ENCODE data around the gene NBEA. TPM values are rescaled to one million over a fixed set of nuclear protein-coding genes. Genes with fewer than 3 reads are reported as not detected.

NBEA gene
- total RNA-seq, 1 donor from 2014 or later = 27.3 TPM

- DNase-seq (ENCODE audit: low spot score) = no peak
- intact Hi-C loops (cut with DNase I) = loop anchor here (5.0 kb wide), 1 partner anchor 1227 kb away; no protein-coding TSS in a partner anchor
These were observed 217.0 kb downstream of the NBEA start for GRCh38 chr13:35159041-35159440.

GRCh38 chr13:35160896-35161295 lies 218.8 kb downstream of the NBEA start:
- intact Hi-C loops (cut with DNase I) = no loop called here
- no peak for DNase-seq (ENCODE audit: low spot score)

GRCh38 chr13:35162420-35162819 lies 220.3 kb downstream of the NBEA start:
- no peak for DNase-seq (ENCODE audit: low spot score)
- intact Hi-C loops (cut with DNase I) = no loop called here

GRCh38 chr13:35163674-35164073 lies 221.6 kb downstream of the NBEA start:
- no peak for DNase-seq (ENCODE audit: low spot score)
- intact Hi-C loops (cut with DNase I) = no loop called here

GRCh38 chr13:35164324-35164932 lies 222.4 kb downstream of the NBEA start:
- intact Hi-C loops (cut with DNase I) = no loop called here

GRCh38 chr13:35165205-35165604 lies 223.1 kb downstream of the NBEA start:
- no peak for DNase-seq (ENCODE audit: low spot score)
- intact Hi-C loops (cut with DNase I) = no loop called here

More at GRCh38 chr13:35164324-35164932, 222.4 kb downstream of the NBEA start:
- no peak for DNase-seq (ENCODE audit: low spot score)

- DNase-seq (ENCODE audit: low spot score) = no peak
- intact Hi-C loops (cut with DNase I) = no loop called here
These were observed 237.4 kb downstream of the NBEA start for GRCh38 chr13:35179494-35179893.

GRCh38 chr13:35179920-35180663 lies 238.0 kb downstream of the NBEA start:
- DNase-seq (ENCODE audit: low spot score) = no peak
- intact Hi-C loops (cut with DNase I) = no loop called here

GRCh38 chr13:35190241-35190640 lies 248.2 kb downstream of the NBEA start:
- intact Hi-C loops (cut with DNase I) = no loop called here
- no peak for DNase-seq (ENCODE audit: low spot score)

GRCh38 chr13:35191883-35192282 lies 249.8 kb downstream of the NBEA start:
- DNase-seq (ENCODE audit: low spot score) = no peak
- intact Hi-C loops (cut with DNase I) = no loop called here

GRCh38 chr13:35198613-35199200 lies 256.6 kb downstream of the NBEA start:
- intact Hi-C loops (cut with DNase I) = no loop called here
- no peak for DNase-seq (ENCODE audit: low spot score)

- DNase-seq (ENCODE audit: low spot score) = no peak
- intact Hi-C loops (cut with DNase I) = no loop called here
These were observed 266.5 kb downstream of the NBEA start for GRCh38 chr13:35208587-35208986.

- intact Hi-C loops (cut with DNase I) = loop anchor here (5.0 kb wide), 1 partner anchor 512 kb away; no protein-coding TSS in a partner anchor
These were observed 268.2 kb downstream of the NBEA start for GRCh38 chr13:35210261-35210660.

GRCh38 chr13:35211949-35212348 lies 269.9 kb downstream of the NBEA start:
- no peak for DNase-seq (ENCODE audit: low spot score)
- intact Hi-C loops (cut with DNase I) = loop anchor here (5.0 kb wide), 1 partner anchor 510 kb away; no protein-coding TSS in a partner anchor

More at GRCh38 chr13:35210261-35210660, 268.2 kb downstream of the NBEA start:
- DNase-seq (ENCODE audit: low spot score) = no peak

GRCh38 chr13:35213911-35214310 lies 271.8 kb downstream of the NBEA start:
- intact Hi-C loops (cut with DNase I) = loop anchor here (5.0 kb wide), 1 partner anchor 508 kb away; no protein-coding TSS in a partner anchor

GRCh38 chr13:35216131-35216530 lies 274.1 kb downstream of the NBEA start:
- intact Hi-C loops (cut with DNase I) = no loop called here
- DNase-seq (ENCODE audit: low spot score) = no peak

More at GRCh38 chr13:35213911-35214310, 271.8 kb downstream of the NBEA start:
- no peak for DNase-seq (ENCODE audit: low spot score)

GRCh38 chr13:35219021-35219420 lies 277.0 kb downstream of the NBEA start:
- DNase-seq (ENCODE audit: low spot score) = no peak
- intact Hi-C loops (cut with DNase I) = no loop called here

- intact Hi-C loops (cut with DNase I) = no loop called here
These were observed 283.1 kb downstream of the NBEA start for GRCh38 chr13:35225159-35225558.

GRCh38 chr13:35225582-35225981 lies 283.5 kb downstream of the NBEA start:
- intact Hi-C loops (cut with DNase I) = no loop called here
- no peak for DNase-seq (ENCODE audit: low spot score)

More at GRCh38 chr13:35225159-35225558, 283.1 kb downstream of the NBEA start:
- no peak for DNase-seq (ENCODE audit: low spot score)

GRCh38 chr13:35228536-35228935 lies 286.5 kb downstream of the NBEA start:
- intact Hi-C loops (cut with DNase I) = no loop called here
- DNase-seq (ENCODE audit: low spot score) = no peak

Data from cardiac septum (tissue), 1 donor.